K562 (cell line): ENCODE measurements around the gene C1orf105. TPM values are rescaled to one million over a fixed set of nuclear protein-coding genes. Genes with fewer than 3 reads are reported as not detected.

Experiments
- CBFA2T3 ChIP-seq: fragments of 450-650 bp; IDR thresholded peaks from 2 replicates; pipeline ENCODE4 v1.6.1; 2017
- CEBPB ChIP-seq: fragments of 450-650 bp; IDR thresholded peaks from 2 replicates; pipeline ENCODE4 v1.6.1; 2016; ENCODE audit warnings: missing genetic modification characterization, missing compliant biosample characterization
- KLF16 ChIP-seq: IDR thresholded peaks from 2 replicates; pipeline ENCODE4 v1.6.1; 2016; ENCODE audit warnings: antibody characterized with exemption
- MYC ChIP-seq, 2 experiments: fragments of 250-450 bp in 1 of 2; sonication (Bioruptor Pico) in 1 of 2; IDR thresholded peaks; 2 replicates each; pipeline versions ENCODE4 v1.5.1 to v1.6.1; 2012 to 2021; ENCODE audit warnings: low read depth in 2 of 2, borderline replicate concordance in 1 of 2, improper control_type of control experiment in 1 of 2, low read length in 1 of 2, mild to moderate bottlenecking in 1 of 2, moderate library complexity in 1 of 2
- NONO ChIP-seq, 2 experiments: fragments of 200-400 bp in 1 of 2; fragments of 450-650 bp in 1 of 2; formaldehyde crosslinking in 1 of 2; IDR thresholded peaks; 2 replicates each; pipeline ENCODE4 v1.6.1; 2017; ENCODE audit warnings: low read depth in 2 of 2, mild to moderate bottlenecking in 2 of 2, moderate library complexity in 2 of 2, low read length in 1 of 2
- SMAD1 ChIP-seq: fragments of 150-350 bp; IDR thresholded peaks from 2 replicates; pipeline ENCODE4 v1.6.1; 2014; ENCODE audit warnings: low read length, low read depth; ENCODE audit not compliant: partially characterized antibody
- SUPT5H ChIP-seq: fragments of 450-650 bp; IDR thresholded peaks from 2 replicates; pipeline ENCODE4 v1.6.1; 2016
- TAL1 ChIP-seq: fragments of 450-650 bp; IDR thresholded peaks from 2 replicates; pipeline ENCODE4 v1.6.1; 2016; ENCODE audit warnings: mild to moderate bottlenecking
- TEAD4 ChIP-seq, 2 experiments: sonication (generic) in 1 of 2; formaldehyde crosslinking in 1 of 2; IDR thresholded peaks; 2 replicates each; pipeline versions ENCODE4 v1.6.1 to v1.8.0; 2012 to 2022; ENCODE audit warnings: borderline replicate concordance in 1 of 2, inconsistent platforms in 1 of 2, low read length in 1 of 2, mild to moderate bottlenecking in 1 of 2, missing genetic modification reagents in 1 of 2
- TRIM24 ChIP-seq, 2 experiments: fragments of 450-650 bp; IDR thresholded peaks; 2 replicates each; pipeline ENCODE4 v1.6.1; 2016
- polyA plus RNA-seq, 8 experiments: library from polyadenylated mRNA; depleted of rRNA in 4 of 8; stranded (reverse) in 5 of 8; unstranded in 3 of 8; fragments of >200 nt; fragmentation: Nextera tagmentation in 2 of 8; fragmentation: Illumina TruSeq in 1 of 8; extraction: Ambion mirVana in 2 of 8; extraction: Trizol in 1 of 8; gene quantifications; 2 replicates each; pipeline versions ENCODE4 v1.2.1 to v1.2.3, GENCODE V29; 2011 to 2014; ENCODE audit warnings: inconsistent platforms in 1 of 8, missing spikeins in 1 of 8
- total RNA-seq, 7 experiments: library from RNA; depleted of rRNA in 6 of 7; stranded (reverse); fragments of >200 nt in 6 of 7; fragmentation: Illumina TruSeq in 2 of 7; extraction: Trizol in 2 of 7; gene quantifications; 2 replicates each; pipeline versions ENCODE4 v1.2.1 to v1.2.3, GENCODE V29; 2011 to 2021; ENCODE audit warnings: low replicate concordance in 1 of 7
- TF ChIP-seq, protein P1 (sequence below): fragments of 200-800 bp; sonication (Bioruptor generic); IDR thresholded peaks from 2 replicates; pipeline ENCODE4 v1.6.1; 2017; ENCODE audit warnings: missing genetic modification characterization, missing compliant biosample characterization
- TF ChIP-seq, protein P2 (sequence below): fragments of 450-650 bp; IDR thresholded peaks from 2 replicates; pipeline ENCODE4 v1.6.1; 2016; ENCODE audit warnings: low read depth
- TF ChIP-seq, protein P3 (sequence below), 2 experiments: fragments of 450-650 bp in 1 of 2; sonication (generic) in 1 of 2; formaldehyde crosslinking in 1 of 2; IDR thresholded peaks in 1 of 2; conservative IDR thresholded peaks in 1 of 2; 2 replicates each; pipeline versions ENCODE4 v1.6.1 to v1.8.1; 2016 to 2023; ENCODE audit warnings: mild to moderate bottlenecking in 2 of 2, moderate library complexity in 2 of 2, inconsistent platforms in 1 of 2, missing genetic modification reagents in 1 of 2
- TF ChIP-seq, protein P4 (sequence below): fragments of 250-450 bp; sonication (Bioruptor Pico); IDR thresholded peaks from 2 replicates; pipeline ENCODE4 v1.8.0; 2022; ENCODE audit warnings: moderate library complexity, mild to moderate bottlenecking, inconsistent platforms

The C1orf105 gene
- total and polyA plus RNA-seq, 9 of the 15 experiments (the other 6 are each of a cell fraction or from before 2014, with no cell fraction given) = 0.08 TPM; not detected in 8

DNA sequence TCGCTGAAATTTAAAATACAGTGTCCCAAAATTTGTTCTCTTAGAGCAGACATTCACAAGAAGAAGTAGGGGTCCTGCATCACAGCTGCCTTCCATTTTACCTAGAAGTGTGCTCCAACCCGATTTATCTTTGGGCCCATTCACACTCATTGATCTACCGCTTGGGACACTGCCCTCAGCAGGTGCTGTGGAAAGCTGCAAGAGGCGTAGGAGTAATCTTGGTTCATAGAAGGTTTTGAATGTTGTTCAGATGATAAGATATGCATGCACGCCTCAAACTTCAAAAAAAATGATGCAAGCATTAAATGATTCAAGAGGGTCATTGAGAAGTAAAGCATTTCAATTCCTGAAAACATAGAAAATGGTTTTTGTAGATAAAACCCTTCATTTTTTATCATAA is 18.6 kb upstream of the C1orf105 start (continued):
- TF ChIP-seq NONO (IDR thresholded peaks at IDR 0.05; ENCODE audit: low read depth in 2 of 2, low read length in 1 of 2) (no peak), KLF16 (peak; percentile 72; the same call in 1 of the 2 replicates), TEAD4 (IDR thresholded peaks at IDR 0.05; ENCODE audit: low read length) (peak; percentile 59), TEAD4 (CRISPR knock-in tag; IDR thresholded peaks at IDR 0.05; ENCODE audit: borderline replicate concordance) (no peak), TAL1 (peak; percentile 45; the same call in 1 of the 2 replicates), SUPT5H (no peak), MYC (IDR thresholded peaks at IDR 0.05; ENCODE audit: low read depth, low read length) (peak; percentile 28; the same call in 1 of the 2 replicates), MYC (CRISPR knock-in tag; IDR thresholded peaks at IDR 0.05; ENCODE audit: borderline replicate concordance, low read depth) (no peak), CEBPB (tag) (peak; percentile 24; the same call in 1 of the 2 replicates), CBFA2T3 (peak; percentile 67), SMAD1 (no peak), TRIM24 (IDR thresholded peaks at IDR 0.05) (0 out of 4 replicates have a peak, but pooled peaks of 1 of the 2 experiments have one; percentile 24)
- TF ChIP-seq, protein P1, sequence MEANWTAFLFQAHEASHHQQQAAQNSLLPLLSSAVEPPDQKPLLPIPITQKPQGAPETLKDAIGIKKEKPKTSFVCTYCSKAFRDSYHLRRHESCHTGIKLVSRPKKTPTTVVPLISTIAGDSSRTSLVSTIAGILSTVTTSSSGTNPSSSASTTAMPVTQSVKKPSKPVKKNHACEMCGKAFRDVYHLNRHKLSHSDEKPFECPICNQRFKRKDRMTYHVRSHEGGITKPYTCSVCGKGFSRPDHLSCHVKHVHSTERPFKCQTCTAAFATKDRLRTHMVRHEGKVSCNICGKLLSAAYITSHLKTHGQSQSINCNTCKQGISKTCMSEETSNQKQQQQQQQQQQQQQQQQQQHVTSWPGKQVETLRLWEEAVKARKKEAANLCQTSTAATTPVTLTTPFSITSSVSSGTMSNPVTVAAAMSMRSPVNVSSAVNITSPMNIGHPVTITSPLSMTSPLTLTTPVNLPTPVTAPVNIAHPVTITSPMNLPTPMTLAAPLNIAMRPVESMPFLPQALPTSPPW (CRISPR knock-in tag) = peak; percentile 15; the same call in 1 of the 2 replicates
- TF ChIP-seq, protein P2, sequence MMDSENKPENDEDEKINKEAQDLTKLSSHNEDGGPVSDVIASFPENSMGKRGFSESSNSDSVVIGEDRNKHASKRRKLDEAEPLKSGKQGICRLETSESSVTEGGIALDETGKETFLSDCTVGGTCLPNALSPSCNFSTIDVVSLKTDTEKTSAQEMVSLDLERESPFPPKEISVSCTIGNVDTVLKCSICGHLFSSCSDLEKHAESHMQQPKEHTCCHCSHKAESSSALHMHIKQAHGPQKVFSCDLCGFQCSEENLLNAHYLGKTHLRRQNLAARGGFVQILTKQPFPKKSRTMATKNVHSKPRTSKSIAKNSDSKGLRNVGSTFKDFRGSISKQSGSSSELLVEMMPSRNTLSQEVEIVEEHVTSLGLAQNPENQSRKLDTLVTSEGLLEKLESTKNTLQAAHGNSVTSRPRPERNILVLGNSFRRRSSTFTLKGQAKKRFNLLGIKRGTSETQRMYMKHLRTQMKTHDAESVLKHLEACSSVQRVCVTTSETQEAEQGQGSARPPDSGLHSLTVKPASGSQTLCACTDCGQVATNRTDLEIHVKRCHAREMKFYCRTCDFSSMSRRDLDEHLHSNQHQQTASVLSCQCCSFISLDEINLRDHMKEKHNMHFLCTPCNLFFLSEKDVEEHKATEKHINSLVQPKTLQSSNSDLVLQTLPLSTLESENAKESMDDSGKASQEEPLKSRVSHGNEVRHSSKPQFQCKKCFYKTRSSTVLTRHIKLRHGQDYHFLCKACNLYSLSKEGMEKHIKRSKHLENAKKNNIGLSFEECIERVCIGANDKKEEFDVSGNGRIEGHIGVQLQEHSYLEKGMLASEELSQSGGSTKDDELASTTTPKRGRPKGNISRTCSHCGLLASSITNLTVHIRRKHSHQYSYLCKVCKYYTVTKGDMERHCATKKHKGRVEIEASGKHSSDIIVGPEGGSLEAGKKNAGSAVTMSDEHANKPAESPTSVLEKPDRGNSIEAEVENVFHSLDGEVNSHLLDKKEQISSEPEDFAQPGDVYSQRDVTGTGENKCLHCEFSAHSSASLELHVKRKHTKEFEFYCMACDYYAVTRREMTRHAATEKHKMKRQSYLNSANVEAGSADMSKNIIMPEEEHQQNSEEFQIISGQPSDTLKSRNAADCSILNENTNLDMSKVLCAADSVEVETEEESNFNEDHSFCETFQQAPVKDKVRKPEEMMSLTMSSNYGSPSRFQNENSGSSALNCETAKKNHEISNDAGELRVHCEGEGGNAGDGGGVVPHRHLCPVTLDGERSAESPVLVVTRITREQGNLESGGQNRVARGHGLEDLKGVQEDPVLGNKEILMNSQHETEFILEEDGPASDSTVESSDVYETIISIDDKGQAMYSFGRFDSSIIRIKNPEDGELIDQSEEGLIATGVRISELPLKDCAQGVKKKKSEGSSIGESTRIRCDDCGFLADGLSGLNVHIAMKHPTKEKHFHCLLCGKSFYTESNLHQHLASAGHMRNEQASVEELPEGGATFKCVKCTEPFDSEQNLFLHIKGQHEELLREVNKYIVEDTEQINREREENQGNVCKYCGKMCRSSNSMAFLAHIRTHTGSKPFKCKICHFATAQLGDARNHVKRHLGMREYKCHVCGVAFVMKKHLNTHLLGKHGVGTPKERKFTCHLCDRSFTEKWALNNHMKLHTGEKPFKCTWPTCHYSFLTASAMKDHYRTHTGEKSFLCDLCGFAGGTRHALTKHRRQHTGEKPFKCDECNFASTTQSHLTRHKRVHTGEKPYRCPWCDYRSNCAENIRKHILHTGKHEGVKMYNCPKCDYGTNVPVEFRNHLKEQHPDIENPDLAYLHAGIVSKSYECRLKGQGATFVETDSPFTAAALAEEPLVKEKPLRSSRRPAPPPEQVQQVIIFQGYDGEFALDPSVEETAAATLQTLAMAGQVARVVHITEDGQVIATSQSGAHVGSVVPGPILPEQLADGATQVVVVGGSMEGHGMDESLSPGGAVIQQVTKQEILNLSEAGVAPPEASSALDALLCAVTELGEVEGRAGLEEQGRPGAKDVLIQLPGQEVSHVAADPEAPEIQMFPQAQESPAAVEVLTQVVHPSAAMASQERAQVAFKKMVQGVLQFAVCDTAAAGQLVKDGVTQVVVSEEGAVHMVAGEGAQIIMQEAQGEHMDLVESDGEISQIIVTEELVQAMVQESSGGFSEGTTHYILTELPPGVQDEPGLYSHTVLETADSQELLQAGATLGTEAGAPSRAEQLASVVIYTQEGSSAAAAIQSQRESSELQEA = no peak
- TF ChIP-seq, protein P3, sequence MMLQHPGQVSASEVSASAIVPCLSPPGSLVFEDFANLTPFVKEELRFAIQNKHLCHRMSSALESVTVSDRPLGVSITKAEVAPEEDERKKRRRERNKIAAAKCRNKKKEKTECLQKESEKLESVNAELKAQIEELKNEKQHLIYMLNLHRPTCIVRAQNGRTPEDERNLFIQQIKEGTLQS (IDR thresholded peaks at IDR 0.05) = peak; percentile 56; the same call in 1 of the 2 replicates
- TF ChIP-seq, protein P3 (CRISPR knock-in tag; conservative IDR thresholded peaks at IDR 0.05) = no peak
- TF ChIP-seq, protein P4, sequence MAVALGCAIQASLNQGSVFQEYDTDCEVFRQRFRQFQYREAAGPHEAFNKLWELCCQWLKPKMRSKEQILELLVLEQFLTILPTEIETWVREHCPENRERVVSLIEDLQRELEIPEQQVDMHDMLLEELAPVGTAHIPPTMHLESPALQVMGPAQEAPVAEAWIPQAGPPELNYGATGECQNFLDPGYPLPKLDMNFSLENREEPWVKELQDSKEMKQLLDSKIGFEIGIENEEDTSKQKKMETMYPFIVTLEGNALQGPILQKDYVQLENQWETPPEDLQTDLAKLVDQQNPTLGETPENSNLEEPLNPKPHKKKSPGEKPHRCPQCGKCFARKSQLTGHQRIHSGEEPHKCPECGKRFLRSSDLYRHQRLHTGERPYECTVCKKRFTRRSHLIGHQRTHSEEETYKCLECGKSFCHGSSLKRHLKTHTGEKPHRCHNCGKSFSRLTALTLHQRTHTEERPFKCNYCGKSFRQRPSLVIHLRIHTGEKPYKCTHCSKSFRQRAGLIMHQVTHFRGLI (CRISPR knock-in tag) = no peak
